HG02943 (cell line): Measurements from ENCODE around the gene NELFA.

Experiments
- ATAC-seq: cut with Tn5 transposase; IDR thresholded peaks from one replicate; pipeline ENCODE4 v1.9.1; 2021; ENCODE audit warnings: mild to moderate bottlenecking, low read depth, moderate library complexity; ENCODE audit not compliant: unreplicated experiment

NELFA gene

DNA sequence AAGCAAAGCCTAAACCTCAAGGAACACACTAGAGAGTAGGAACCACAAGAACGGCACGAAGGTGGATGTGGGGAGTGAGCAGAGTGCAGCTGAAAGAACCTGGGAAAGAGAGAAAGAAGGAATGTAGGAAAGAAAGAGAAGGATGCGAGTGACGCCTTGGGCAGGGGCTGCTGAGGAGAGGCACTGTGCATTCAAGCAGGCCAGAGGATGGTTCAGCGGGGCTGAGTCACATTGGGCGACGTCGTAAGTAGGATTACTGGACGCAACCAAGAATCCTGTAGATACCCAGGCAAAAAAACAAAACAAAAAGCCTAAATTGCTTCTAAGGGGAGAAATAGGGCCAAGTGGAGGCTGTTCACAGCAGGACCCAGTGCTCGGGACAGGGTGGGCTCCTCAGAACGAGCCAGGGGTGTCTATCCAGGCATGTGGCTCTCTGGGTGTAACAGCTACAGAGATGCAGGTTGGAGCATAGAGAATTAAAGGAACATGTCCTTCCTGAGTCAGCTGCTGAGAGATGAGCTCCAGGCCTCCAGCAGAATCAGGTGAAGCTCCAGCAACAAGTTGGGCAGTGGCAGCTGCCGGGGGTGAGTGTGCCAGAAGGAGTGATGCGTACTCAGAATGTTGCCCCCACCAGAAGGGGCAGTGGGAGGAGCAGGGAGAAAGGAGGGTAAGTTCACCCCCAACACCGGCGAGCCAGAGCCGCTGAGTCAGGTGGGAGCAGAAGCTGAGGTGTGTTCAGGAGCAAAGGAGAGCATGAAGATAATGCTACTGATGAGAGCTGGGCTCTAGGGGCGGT is 38.6 kb downstream of the NELFA start:
- no peak for ATAC-seq

DNA sequence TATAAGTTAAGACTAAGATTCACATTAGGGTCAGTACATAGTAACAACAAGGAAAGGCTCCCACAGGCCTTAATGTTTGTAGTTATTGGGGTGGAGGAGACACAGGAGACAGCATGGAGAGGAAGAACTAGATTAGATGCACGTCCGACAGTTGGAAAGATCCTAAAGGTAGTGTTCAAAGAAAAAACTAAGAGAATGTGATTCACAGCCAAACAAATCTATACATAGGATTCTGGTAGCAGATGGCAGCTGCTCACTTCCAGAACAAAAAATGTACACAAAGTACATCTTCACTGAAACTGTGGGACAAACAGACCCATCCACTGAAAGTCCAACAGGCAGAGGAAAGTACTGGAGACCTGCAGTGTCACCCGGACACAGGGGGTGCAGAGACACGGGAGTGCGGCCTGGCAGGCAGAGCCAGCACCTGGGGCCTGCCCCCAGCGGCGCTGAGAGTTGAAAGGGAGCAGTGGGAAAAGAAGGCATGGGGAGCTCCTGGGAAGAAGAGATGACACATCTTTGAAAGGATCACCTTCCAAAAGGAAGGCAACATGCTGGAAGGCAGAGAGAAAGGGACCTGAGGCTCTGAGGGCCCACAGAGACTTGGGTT is 40.0 kb downstream of the NELFA start:
- no peak for ATAC-seq

DNA sequence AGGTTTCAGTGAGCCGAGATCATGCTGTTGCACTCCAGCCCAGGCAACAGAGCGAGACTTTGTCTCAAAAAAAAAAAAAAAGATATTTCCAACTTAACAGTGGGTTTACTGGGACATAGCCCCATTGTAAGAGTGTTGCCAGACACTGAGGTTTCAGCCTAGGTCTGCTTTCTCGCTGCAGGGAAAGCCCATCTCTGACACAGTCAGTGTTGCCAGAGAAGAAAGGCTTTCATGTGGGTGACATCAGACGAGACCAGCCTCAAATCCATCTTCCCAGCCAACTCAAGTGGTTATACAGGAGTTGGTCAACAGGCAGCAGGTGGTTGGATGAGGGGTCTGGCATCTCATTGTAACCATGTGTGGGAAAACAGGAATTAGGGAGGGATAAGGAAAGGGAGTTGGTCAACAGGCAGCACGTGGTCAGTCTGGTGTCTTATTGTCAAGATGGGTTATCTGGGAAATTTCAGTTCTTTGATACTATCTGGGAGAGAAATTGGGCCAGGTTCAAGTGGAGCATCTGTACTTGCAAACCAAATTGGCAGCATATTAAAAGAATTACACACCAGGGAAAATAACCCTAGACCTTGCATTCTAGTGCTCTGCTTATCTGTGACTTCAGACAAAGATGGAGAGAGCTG is 41.1 kb downstream of the NELFA start:
- ATAC-seq, result no peak

DNA sequence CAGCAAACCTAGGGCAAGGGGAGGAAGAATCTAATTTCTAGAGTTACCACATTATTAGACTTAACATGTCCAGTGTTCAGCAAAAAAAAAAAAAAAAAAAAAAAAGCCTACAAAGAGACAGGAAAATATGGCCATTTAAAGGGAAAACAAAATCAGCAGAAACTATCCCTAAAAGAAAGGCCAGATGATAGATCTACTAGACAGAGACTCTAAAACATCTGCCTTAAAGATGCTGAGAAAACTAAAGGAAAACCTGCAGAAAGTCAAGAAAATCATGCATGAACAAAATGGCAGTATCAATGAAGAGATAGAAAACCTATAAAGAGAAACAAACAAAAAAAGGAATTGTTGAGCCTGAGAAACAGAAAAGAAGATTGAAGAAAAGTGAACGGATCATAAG is 43.8 kb downstream of the NELFA start:
- ATAC-seq, result no peak

DNA sequence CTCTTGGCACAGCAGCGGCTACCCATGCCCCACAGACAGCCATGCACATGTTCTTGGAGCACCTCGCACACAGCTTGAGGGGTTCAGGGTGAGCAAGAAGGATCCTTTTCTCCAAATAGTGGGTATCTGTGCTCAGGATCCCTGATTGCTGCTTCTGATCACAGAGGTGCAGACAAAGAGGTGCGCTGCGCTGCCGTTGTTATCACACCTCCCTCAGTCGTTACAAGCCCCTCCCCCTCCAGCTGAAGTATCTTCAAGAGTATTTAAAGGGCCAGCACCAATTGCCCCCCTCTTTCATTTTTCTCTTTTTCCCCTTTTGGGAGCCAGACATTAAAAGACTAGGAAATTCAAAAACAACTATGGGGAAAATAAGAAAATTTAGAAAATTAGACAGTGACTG is 44.3 kb downstream of the NELFA start:
- ATAC-seq, result no peak

DNA sequence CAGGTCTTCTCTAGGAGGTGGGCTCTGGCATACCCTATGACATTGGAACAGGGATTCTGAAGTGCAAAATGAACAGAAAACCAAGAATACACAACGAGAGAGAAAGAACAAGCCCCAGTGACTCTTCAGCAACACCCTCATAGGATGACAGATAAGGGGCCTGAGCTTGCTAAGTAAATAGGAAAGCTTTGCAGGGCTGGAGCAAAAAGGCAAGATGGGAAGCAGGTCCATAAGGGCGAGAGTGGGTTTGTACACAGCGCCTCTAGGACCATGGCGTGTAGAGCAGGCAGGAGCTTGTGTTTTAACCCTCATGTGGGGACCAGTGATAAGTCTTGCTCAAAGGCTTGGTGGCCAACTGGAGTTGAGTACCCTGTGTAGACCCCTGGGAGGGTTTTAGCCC is 45.8 kb downstream of the NELFA start:
- no peak for ATAC-seq

DNA sequence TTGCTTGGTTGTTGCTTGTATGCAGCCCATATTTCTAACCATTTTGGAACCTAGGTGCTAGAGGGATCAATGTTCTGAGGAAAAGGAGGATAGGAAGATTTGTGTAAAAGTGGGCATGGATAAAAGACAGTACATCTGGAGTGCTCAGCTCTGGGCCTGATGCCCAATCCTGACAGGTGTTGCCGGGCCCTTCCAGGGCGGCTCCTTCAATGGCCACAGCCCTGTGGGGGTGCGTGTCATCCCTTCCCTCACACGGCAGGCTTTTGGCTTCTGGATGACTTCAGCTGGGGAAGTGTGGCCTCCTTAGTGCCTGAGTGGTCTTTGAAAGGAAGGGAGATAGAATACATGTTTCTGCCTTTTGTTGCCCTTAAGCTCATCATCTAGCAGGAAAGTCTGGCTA is 47.2 kb downstream of the NELFA start:
- no peak for ATAC-seq

DNA sequence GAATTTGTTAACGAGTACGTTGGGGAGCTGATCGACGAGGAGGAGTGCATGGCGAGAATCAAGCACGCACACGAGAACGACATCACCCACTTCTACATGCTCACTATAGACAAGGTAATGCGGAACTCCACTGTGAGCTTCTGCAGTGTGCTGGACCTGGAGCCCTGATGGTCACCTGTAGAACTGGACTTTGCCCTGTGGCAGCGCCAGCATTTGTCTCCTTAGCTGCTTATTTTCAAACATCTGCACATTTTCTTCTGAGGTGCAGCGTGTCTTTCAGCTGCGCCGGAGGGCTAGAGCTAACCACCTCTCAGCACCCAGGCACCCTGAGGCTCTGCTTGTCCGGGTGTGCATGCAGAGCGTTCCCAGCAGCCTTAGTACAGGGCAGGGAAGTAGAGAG is 47.7 kb downstream of the NELFA start:
- no peak for ATAC-seq

DNA sequence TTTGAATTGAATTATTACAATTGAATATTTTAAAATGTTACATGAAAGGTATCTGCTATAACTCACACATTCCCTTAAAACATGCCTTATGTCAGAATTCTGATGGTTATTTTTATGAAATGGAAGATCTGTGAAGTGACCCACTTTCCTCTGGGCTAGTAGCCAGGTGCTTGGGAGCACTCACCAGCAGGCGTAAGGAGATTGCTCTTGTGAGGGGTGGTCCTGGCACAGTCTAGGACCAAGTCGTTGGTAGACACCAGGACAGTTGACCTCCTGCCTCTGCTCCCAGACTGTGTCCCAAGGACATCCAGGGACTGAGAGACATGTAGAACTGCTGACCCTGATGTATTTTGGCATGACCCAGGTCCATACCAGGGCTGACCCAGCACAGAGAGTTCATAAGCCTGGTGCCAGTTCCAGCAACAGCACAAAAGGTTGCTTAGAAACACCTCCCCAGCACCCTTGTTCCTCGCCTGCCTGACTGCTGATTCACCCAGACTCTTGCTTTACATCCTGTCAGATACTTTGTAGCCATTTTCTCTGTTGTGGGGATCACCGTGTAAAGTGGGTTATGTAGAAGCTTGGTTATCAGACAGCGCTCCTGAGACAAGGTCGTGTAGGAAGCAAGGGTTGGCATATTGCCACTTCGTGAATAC is 48.5 kb downstream of the NELFA start:
- ATAC-seq, result no peak

DNA sequence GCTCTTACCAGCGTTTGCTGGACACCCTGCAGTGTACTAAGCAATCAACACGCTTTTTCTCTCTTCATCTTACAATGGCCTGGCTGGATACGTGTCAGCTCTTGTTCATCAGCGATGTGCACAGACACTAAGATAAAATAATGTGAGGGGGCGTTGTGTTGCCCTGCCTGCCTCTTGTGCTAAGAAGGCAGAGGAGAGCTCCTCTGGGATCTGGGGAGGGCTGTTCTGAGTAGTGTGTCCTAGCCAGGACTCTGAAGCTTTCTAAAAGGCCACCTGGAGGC is 49.7 kb downstream of the NELFA start:
- no peak for ATAC-seq

DNA sequence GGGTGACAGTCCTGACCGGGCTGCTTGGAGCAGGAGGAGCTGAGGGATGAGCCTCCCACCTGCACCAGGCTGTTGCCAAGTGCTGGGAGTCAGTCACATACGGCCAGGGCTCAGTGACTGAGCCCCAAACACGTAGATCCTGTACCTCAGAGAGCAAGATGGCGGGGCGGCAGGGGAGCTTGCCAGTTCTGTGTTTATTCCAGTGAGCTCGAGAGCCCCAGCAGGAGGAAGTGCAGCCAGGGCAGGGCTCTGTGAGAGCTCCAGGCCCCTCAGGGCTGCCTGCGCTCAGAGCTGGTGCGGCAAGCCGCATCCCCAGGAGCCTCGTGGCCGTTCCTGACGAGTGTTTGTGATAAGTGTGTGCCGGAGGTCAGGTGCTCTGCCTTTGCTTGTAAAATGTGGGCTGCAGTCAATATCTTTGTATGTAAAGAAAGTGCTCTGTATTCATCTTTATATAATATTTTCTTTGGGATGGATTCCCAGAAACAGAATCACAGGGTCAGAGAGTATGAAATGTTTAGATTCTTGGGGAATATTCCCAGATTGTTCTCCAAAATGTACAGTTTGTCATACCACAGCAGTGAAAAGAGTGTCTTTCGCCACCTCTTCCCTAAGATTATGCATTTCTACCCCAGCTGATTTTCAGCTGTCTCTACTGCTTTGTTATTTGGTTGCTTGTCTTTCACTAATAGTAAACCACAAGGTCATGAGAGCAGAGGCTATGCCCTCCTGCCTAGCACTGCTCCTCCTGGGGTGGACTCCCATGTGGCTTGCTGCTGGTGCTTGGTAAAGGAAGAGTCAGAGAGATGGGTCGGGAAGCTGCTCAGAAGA is 50.3 kb downstream of the NELFA start:
- no peak for ATAC-seq

DNA sequence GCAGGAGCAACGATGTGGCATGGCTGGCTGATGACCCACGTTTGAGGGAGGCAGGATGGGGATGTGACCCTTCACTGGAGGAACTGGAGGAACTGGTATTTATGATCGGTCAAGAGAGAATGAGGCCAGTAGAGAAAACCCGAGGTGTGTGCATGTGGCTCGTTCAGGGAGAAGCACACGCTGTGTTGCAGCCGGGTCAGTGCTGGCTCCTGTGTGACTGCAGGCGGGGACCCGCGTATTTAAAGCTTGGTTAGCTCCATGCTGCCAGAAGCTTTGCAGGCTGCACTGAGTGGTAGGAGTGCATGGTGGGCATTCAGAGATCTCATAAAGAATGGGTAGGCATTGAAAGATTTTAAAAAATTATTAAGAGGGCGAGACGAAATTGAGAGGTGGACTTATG is 52.1 kb downstream of the NELFA start:
- ATAC-seq, result no peak

DNA sequence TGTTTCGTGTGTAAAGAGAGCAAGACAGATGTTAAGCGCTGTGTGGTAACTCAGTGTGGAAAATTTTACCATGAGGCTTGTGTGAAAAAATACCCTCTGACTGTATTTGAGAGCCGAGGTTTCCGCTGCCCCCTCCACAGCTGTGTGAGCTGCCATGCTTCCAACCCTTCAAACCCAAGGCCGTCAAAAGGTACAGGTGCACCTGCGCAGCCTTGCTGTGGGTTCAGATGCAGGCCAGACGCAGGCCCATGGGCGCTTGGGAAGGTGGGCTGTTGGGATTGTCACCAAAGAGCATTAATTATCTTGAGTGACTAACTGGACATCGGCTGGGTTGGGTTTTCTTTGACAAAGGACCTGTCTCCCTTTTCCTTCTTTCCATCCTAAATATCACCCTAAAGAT is 55.4 kb downstream of the NELFA start:
- ATAC-seq, result no peak

DNA sequence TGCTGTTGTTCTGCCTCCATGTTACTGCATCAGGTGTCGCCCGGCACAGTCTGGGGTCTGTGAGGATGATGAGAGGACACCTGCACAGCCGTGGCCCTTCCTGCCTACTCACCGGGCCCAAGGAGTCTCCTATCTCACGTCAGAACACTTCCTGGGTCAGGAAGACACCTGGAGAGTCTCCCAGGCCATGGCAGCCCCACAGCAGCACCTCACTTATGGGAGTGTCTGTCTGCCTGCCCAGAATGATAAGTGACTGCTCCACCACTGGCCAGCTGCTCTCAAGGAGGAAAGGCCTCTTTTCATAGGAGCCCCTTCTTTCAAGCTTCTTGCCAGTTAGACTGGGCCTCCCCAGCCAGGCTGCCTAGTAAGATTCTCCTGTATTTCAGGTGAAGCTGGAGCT is 56.1 kb downstream of the NELFA start:
- ATAC-seq, result no peak

DNA sequence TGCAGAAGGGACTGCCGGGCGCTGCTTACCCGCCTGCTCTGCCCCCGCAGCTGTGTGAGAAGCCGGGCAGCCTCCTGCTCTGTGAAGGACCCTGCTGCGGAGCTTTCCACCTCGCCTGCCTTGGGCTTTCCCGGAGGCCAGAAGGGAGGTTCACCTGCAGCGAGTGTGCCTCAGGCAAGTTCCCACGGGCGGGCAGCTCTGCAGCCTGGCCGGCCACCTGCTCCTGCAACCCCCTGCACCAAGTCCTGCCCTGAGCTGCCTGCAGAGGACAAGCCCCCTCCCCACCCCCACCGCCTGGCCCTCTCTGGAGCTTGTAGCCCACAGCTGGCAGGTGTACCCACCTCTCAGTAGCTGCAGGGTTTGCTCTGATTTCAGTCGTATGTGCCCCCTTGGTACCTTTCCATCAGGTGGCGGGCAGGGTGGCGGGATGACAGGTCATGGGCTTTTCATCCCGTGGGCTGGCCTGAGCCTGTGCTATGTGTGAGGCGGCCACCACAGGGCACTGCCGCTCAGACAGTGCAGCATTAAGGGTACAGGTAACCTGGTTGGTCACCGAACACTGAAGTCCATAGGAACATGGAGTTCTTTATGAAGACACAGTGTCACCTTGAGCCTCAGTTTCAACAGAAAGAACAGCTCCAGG is 56.6 kb downstream of the NELFA start:
- ATAC-seq, result no peak

DNA sequence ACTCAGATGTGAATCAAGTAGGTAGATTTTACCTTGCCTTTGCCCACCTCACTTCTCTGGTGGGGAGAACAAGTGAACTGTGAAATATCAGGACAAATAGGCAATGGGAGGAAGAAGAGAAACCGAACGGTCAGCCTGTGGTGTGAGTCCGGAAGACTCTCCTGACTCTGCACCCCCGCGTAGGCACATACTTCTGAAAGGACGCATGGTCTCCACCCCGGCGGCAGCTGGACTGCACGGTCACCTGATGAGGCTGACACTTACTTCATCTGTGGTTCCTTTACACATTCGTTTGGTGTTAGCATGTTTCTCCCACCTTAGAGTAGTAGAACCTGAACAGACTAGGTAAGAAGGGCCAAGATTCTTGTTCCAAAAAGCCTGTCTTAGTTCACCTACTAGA is 58.4 kb downstream of the NELFA start:
- no peak for ATAC-seq

DNA sequence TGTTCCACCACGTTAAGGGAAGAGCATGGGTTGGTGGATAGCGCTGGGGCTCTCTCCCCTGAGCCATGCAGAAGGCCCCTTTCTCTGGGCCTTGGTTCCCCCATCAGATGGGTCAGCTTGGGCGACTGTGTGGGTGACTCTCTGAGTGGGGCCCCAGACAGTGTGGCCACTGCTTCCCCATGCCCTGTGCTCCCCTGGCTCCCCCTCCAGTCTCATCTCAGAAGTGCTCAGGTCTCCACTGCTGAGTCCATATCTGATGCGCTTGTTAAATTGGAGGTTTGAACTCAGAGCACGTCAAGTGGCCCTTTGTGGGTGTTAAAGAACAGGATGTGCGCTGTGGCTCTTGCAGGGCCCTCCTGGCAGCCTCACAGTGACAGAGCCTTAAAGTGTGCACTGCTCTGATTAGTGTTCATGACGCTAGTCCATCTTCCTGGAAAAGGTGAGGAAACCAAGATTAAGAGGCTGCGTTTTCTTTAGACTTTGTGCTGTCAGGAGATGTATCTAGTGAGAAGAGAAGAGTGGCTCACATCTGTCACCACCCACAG is 59.8 kb downstream of the NELFA start:
- no peak for ATAC-seq

DNA sequence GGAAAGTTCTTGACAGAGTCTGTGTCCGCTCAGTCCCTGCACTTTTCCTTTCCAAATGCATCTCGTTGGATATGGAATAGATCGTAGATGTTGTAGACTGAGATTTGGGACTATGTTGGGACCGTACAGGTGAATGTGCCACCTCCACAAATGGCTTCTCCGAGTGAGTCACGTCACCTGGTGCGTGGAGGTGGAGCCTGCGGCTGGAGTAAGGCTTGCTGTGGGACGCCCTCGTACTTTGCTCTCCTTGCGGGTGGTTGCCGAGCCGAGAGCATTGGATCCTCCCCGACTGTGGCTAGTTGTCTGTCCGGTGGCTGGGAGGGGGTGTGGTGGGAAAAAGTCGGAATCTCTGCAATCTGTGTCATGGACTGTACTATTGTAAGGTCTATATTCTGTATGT is 60.5 kb downstream of the NELFA start:
- ATAC-seq, result no peak

DNA sequence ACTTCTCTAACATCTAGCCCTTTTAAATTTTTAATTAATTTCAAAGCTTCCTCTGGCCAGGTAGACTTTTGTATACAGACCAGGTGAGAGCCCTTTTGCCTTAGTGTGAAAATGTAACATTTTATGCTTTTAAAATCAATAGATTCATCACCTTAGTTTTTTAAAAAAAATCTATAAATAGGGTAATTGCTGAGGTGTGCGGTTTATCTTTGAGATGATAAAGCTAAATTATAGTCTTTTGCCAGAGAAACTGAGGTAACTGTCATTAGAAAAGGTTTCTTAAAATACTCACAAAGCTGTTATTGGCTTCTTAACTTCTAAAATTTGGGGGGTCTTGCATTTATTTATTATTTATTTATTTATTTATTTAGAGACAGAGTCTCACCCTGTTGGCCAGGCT is 62.9 kb downstream of the NELFA start:
- no peak for ATAC-seq
